SK-N-SH (cell line): ENCODE data around the gene TYK2. TPM values are rescaled to one million over a fixed set of nuclear protein-coding genes. Genes with fewer than 3 reads are reported as not detected.

Source experiments
- CTCF ChIA-PET: fragments of 300-600, 350-600 bp; formaldehyde crosslinking; extraction: SDS; loops from one replicate; lab custom pipeline; 2021; lab: Yijun Ruan, JAX
- POLR2A ChIA-PET: fragments of 350-600 bp; sonication (Branson Sonifier 250); formaldehyde crosslinking; extraction: SDS; loops from one replicate; lab custom pipeline; 2020; ENCODE audit warnings: antibody characterized with exemption, inconsistent platforms; lab: Yijun Ruan, JAX
- DNase-seq: peaks from one replicate; pipeline ENCODE4 v3.0.0; 2012
- H2AFZ ChIP-seq: fragments of 200-600 bp; sonication (generic); 2 replicates; pipeline ENCODE4 v1.8.1; 2016; ENCODE audit warnings: antibody characterized with exemption, mild to moderate bottlenecking, low read depth
- H3F3A ChIP-seq: fragments of 200-600 bp; sonication (generic); replicated peaks from 2 replicates; pipeline ENCODE3; 2016; ENCODE audit warnings: antibody characterized with exemption, mild to moderate bottlenecking; ENCODE audit not compliant: insufficient read depth
- H3K27ac ChIP-seq, 2 experiments: fragments of 200-500 bp in 1 of 2; fragments of 200-600 bp in 1 of 2; sonication (Bioruptor generic) in 1 of 2; sonication (generic), shearing (Covaris generic) in 1 of 2; 2 replicates each; pipeline versions ENCODE4 v1.5.1 to v1.6.1; 2014 to 2016; ENCODE audit warnings: low read depth in 2 of 2, inconsistent platforms in 1 of 2, low read length in 1 of 2, mild to moderate bottlenecking in 1 of 2, mixed read lengths in 1 of 2
- H3K27me3 ChIP-seq: fragments of 200-600 bp; sonication (generic), shearing (Covaris generic); 2 replicates; pipeline ENCODE4 v1.6.1; 2016; ENCODE audit warnings: mixed run types; ENCODE audit not compliant: insufficient read depth
- H3K36me3 ChIP-seq, 2 experiments: fragments of 200-500 bp in 1 of 2; fragments of 200-600 bp in 1 of 2; sonication (Bioruptor generic) in 1 of 2; sonication (generic) in 1 of 2; replicated peaks in 1 of 2; 2 replicates each; pipeline versions ENCODE3 to v1.5.1; 2014 to 2016; ENCODE audit warnings: low read length in 1 of 2, mild to moderate bottlenecking in 1 of 2; ENCODE audit not compliant: insufficient read depth in 2 of 2, control insufficient read depth in 1 of 2
- H3K4me1 ChIP-seq, 2 experiments: fragments of 200-500 bp in 1 of 2; fragments of 200-600 bp in 1 of 2; sonication (Bioruptor generic) in 1 of 2; sonication (generic), shearing (Covaris generic) in 1 of 2; 2 replicates each; pipeline versions ENCODE4 v1.5.1 to v1.6.1; 2014 to 2016; ENCODE audit warnings: low read depth in 1 of 2, low read length in 1 of 2, mixed run types in 1 of 2; ENCODE audit not compliant: insufficient read depth in 2 of 2, control insufficient read depth in 1 of 2
- H3K4me2 ChIP-seq: fragments of 200-600 bp; sonication (generic), shearing (Covaris generic); 2 replicates; pipeline ENCODE4 v1.6.1; 2017; ENCODE audit warnings: mixed run types
- H3K4me3 ChIP-seq, 2 experiments: fragments of 200-500 bp in 1 of 2; fragments of 200-600 bp in 1 of 2; sonication (Bioruptor generic) in 1 of 2; sonication (generic), shearing (Covaris generic) in 1 of 2; 2 replicates each; pipeline versions ENCODE4 v1.5.1 to v1.8.1; 2014 to 2016; ENCODE audit warnings: low read depth in 2 of 2, inconsistent platforms in 1 of 2, low read length in 1 of 2, mild to moderate bottlenecking in 1 of 2, mixed read lengths in 1 of 2, moderate library complexity in 1 of 2
- H3K79me2 ChIP-seq: fragments of 200-600 bp; sonication (generic); 2 replicates; pipeline ENCODE4 v1.8.1; 2017; ENCODE audit warnings: mild to moderate bottlenecking; ENCODE audit not compliant: insufficient read depth
- H3K9ac ChIP-seq: fragments of 200-600 bp; sonication (generic); 2 replicates; pipeline ENCODE4 v1.6.1; 2017; ENCODE audit warnings: mixed run types
- H3K9me2 ChIP-seq: fragments of 200-600 bp; sonication (generic); 2 replicates; pipeline ENCODE4 v1.6.1; 2017; ENCODE audit warnings: mixed run types
- H3K9me3 ChIP-seq: fragments of 200-600 bp; sonication (generic); 2 replicates; pipeline ENCODE4 v1.6.1; 2017; ENCODE audit warnings: mixed run types, mild to moderate bottlenecking, moderate library complexity
- H4K20me1 ChIP-seq: fragments of 200-600 bp; sonication (generic); 2 replicates; pipeline ENCODE4 v1.6.1; 2017; ENCODE audit warnings: mild to moderate bottlenecking, mixed run types; ENCODE audit not compliant: insufficient read depth
- CHD2 ChIP-seq: fragments of 150-350 bp; IDR thresholded peaks from 2 replicates; pipeline ENCODE4 v1.6.1; 2018; ENCODE audit warnings: low read length; ENCODE audit not compliant: partially characterized antibody
- CTCF ChIP-seq: fragments of 200-600 bp; sonication (generic); IDR thresholded peaks from 2 replicates; pipeline ENCODE4 v1.6.1; 2017; ENCODE audit warnings: antibody characterized with exemption, mild to moderate bottlenecking, moderate library complexity
- IRF3 ChIP-seq: fragments of 150-350 bp; IDR thresholded peaks from 2 replicates; pipeline ENCODE4 v1.6.1; 2016; ENCODE audit warnings: mild to moderate bottlenecking, low read depth, low read length
- NFIC ChIP-seq: IDR thresholded peaks from 2 replicates; pipeline ENCODE4 v1.4.0; 2012; ENCODE audit warnings: borderline replicate concordance
- PBX3 ChIP-seq: IDR thresholded peaks from 2 replicates; pipeline ENCODE4; 2012
- POLR2AphosphoS5 ChIP-seq: IDR thresholded peaks from 2 replicates; pipeline ENCODE4 v1.6.1; 2012; ENCODE audit warnings: low read depth, low read length
- RAD21 ChIP-seq: IDR thresholded peaks from 2 replicates; pipeline ENCODE4 v1.6.1; 2012; ENCODE audit warnings: mild to moderate bottlenecking, low read length
- REST ChIP-seq: IDR thresholded peaks from 2 replicates; pipeline ENCODE4 v1.6.1; 2012; ENCODE audit warnings: mild to moderate bottlenecking, low read depth, low read length, moderate library complexity
- SMC3 ChIP-seq: IDR thresholded peaks from 2 replicates; pipeline ENCODE4 v1.6.1; 2012; ENCODE audit warnings: low read depth, low read length, improper control_type of control experiment
- TAF1 ChIP-seq: IDR thresholded peaks from 2 replicates; pipeline ENCODE4 v1.6.1; 2012; ENCODE audit warnings: low read depth, mild to moderate bottlenecking, low read length, moderate library complexity, borderline replicate concordance
- TCF12 ChIP-seq: IDR thresholded peaks from 2 replicates; pipeline ENCODE4 v1.4.0; 2012
- YY1 ChIP-seq: IDR thresholded peaks from 2 replicates; pipeline ENCODE4 v1.4.0; 2012; ENCODE audit warnings: low read depth, mild to moderate bottlenecking
- WGBS: methylation state at CpG from one replicate; pipeline ENCODE4 v1.1.6; 2017; ENCODE audit warnings: low lambda C conversion rate; 5-methylcytosine and 5-hydroxymethylcytosine counted together
- polyA plus RNA-seq, 3 experiments: library from polyadenylated mRNA; depleted of rRNA; stranded (reverse); fragments of >200 nt; gene quantifications; 2 replicates each; pipeline ENCODE4 v1.2.3, GENCODE V29; 2012

Gene TYK2
- polyA plus RNA-seq, 1 of the 3 experiments (the other 2 are of a cell fraction), result 44.6 TPM

- no peak for TF ChIP-seq REST
- no peak for TF ChIP-seq POLR2AphosphoS5
- no peak for TF ChIP-seq TCF12
- TF ChIP-seq IRF3, result no peak
- TF ChIP-seq RAD21, result no peak
- TF ChIP-seq CHD2, result no peak
- TF ChIP-seq TAF1, result no peak
- TF ChIP-seq NFIC, result no peak
These were observed 11.7 kb upstream of the TYK2 start (continued) for GRCh38 chr19:10392120-10392519.

- H3K27me3 ChIP-seq, result no peaks in the 10 kb centered on the region
- no peak overlapping the region for H2AFZ ChIP-seq
- H3K4me3 ChIP-seq, result no peak overlapping the region; a peak in 1 of 4 replicates
- no peaks in the 10 kb centered on the region for H3K9me2 ChIP-seq
- ChIA-PET CTCF (interaction anchor here (0.6 to 20.2 kb wide), 33 partner anchors 9 to 460 kb away, joined by 3 to 596 read pairs (median 4); partner anchors contain the start of genes CDC37, FDX2, ICAM1 and ICAM4), POLR2A (interaction anchor here (0.8 to 1.1 kb wide), 3 partner anchors 11 to 132 kb away, joined by 3 to 6 read pairs (median 3); partner anchors contain the start of gene TYK2)
- no peak overlapping the region for H3K9ac ChIP-seq
- H3K4me1 ChIP-seq, result no peaks in the 10 kb centered on the region
- peak; percentile 85 for DNase-seq
- H3K79me2 ChIP-seq, result no peaks in the 10 kb centered on the region
- no peak overlapping the region for H3K4me2 ChIP-seq
- no peaks in the 10 kb centered on the region for H3K9me3 ChIP-seq
- peaks cover 15 to 28% of the 10 kb centered on the region in 2 experiments for H3K36me3 ChIP-seq
- H3F3A ChIP-seq, result peaks cover 31% of the 10 kb centered on the region
- 46% methylated on average over 6 of the region's 9 CpGs for WGBS
- no peak overlapping the region for H3K27ac ChIP-seq
- no peaks in the 10 kb centered on the region for H4K20me1 ChIP-seq
- TF ChIP-seq RAD21 (peak; percentile 61), CTCF (peak; percentile 90), SMC3 (peak; percentile 62), YY1 (no peak), PBX3 (no peak)
- TF ChIP-seq, all 33 proteins: peak for 3
These were observed 10.4 kb upstream of the TYK2 start for GRCh38 chr19:10390652-10391286.
